ENCODE data around the gene DUSP7.
A peak's percentile ranks its signal among the peaks of the same experiment; 100 is the strongest.

DUSP7 gene

DNA sequence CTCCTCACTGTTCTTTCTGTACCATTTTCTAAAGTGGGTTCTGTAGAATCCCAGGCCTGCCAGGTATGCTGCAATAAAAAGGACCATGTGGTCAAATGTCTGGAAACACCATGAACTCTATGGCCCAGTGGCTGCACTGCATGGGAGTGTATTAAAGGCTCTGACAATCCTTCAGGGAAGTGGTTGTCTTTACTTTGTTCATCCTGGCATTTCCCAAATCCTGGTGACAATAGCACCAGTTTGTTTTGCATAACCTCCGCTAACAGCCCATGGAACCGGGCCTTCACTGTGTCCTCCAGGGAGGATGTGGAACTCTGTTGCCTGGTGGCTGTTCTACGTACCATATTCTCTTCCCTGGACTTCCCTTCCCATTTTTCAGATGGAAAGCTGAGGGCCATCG is 11.2 kb upstream of the DUSP7 start:
- Histone ChIP-seq H3K36me3 (ENCODE audit: insufficient read depth, low read length) (no peaks in the 10 kb centered on the region), H3K9ac (ENCODE audit: low read depth, low read length) (no peak overlapping the region), H3K4me1 (ENCODE audit: insufficient read depth, low read length) (peaks cover 9% of the 10 kb centered on the region; the same call in 1 of the 2 replicates), H3K9me3 (ENCODE audit: control insufficient read depth, insufficient read depth, low read length) (no peaks in the 10 kb centered on the region)

DNA sequence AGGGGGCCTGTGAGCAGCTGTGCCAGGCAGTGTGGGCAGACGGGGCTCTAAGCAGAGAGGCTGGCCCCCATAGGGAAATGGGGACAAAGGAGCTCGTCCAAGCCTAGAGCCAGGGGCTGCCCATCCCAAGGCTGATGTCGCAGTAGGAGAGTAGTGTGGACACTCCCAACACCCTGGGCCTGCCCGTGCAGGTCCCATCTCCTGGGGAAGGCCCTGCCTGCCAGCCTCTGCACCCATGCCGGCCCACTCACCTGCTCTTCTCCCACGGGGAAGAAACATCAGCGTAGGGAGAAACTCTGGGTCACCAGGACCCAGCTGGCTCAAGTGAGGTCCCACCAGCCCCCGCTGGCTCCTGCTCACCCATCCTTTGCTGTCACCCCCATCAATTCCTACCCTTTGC is 10.7 kb upstream of the DUSP7 start:
- no peaks in the 10 kb centered on the region for H3K36me3 ChIP-seq (ENCODE audit: insufficient read depth, low read length)
- no peaks in the 10 kb centered on the region for H3K9me3 ChIP-seq (ENCODE audit: control insufficient read depth, insufficient read depth, low read length)
- peaks cover 9% of the 10 kb centered on the region; the same call in 1 of the 2 replicates for H3K4me1 ChIP-seq (ENCODE audit: insufficient read depth, low read length)
- H3K9ac ChIP-seq (ENCODE audit: low read depth, low read length) = no peak overlapping the region

DNA sequence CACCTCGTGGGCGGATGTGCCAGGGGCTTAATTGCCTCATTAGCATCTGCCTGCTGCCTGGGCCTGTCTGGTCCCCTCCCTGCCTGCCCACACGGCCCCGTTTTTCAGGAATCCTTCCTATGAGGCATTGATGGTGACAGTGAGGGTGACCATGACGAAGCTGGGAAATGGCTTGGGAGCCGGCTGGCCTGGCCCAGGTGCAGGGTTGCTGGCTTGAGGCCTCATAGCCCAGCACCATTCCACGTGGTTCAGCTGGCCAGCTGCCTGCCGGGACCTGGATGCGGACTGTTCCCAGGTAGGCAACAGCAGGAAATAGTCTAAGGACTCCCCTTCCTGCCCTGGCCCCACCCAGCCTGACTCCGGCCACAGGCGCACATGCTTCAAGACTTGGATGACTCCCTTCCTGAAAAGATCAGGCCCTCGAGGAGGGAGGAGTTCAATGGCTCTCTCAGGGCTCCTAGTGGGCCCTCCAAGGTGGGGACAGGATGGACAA is 8.9 kb upstream of the DUSP7 start:
- Histone ChIP-seq H3K9me3 (ENCODE audit: control insufficient read depth, insufficient read depth, low read length) (no peaks in the 10 kb centered on the region), H3K4me1 (ENCODE audit: insufficient read depth, low read length) (peaks cover 9% of the 10 kb centered on the region; the same call in 1 of the 2 replicates), H3K36me3 (ENCODE audit: insufficient read depth, low read length) (no peaks in the 10 kb centered on the region), H3K9ac (ENCODE audit: low read depth, low read length) (no peak overlapping the region)

DNA sequence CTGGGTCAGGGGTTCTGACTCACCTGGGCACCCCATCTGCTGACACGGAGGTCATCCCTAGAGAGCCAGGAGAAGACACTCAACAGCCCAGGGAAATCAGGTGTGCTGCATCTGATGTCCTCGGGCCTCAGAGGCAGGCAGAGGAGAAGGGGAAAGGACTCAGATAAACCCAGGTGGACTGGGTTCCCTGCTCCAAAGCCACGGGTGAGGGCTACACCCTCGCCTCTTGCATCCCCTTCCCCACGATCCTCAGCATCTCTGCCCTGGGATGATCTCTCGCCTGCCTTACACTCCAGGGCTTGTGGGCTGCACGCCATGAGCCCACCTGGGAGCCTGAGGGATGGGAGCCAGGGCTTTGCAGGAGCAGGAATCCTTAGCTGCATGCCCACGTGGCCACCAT is 8.2 kb upstream of the DUSP7 start:
- H3K9ac ChIP-seq (ENCODE audit: low read depth, low read length) = no peak overlapping the region
- H3K9me3 ChIP-seq (ENCODE audit: control insufficient read depth, insufficient read depth, low read length) = no peaks in the 10 kb centered on the region

DNA sequence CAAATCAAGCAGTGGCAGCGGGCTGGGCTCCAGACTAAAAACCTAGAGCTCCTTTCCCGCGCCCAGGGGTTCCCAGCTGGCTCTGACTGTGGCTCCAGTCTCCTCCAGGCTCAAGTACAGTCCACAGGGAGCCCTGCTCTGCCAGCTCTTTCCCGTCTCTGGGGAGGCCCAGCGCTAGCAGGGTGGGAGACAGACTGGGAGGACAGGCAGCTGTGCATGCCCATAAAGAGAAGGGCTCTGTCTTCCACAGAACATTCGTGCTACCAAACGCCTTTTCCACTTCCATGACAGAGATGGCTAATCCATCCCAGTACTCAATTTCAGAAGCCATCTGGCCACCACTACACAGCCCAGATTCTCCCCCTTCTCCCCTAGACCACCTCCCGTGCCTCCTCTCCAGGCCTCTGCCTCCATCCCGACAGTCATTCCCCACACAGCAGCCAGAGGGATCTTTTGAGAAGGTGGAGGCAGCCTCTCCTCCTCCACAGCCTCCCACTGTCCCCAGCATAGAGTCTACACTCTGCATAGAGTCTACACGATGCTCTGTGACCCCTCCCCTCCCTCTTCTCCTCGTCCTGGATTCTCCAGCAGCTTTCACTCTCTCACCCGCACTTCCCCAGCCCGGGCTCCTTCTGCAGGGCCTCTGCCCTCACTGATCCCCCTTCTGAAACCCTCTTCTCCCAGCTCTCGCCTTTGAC is 6.8 kb upstream of the DUSP7 start:
- H3K9ac ChIP-seq (ENCODE audit: low read depth, low read length) = no peak overlapping the region
- H3K4me1 ChIP-seq (ENCODE audit: insufficient read depth, low read length) = peaks cover 7% of the 10 kb centered on the region; the same call in 1 of the 2 replicates
- H3K36me3 ChIP-seq (ENCODE audit: insufficient read depth, low read length) = no peaks in the 10 kb centered on the region
- no peaks in the 10 kb centered on the region for H3K9me3 ChIP-seq (ENCODE audit: control insufficient read depth, insufficient read depth, low read length)

More for the DNA sequence above, 8.2 kb upstream of the DUSP7 start:
- Histone ChIP-seq H3K4me1 (ENCODE audit: insufficient read depth, low read length) (peaks cover 9% of the 10 kb centered on the region; the same call in 1 of the 2 replicates), H3K36me3 (ENCODE audit: insufficient read depth, low read length) (no peaks in the 10 kb centered on the region)

DNA sequence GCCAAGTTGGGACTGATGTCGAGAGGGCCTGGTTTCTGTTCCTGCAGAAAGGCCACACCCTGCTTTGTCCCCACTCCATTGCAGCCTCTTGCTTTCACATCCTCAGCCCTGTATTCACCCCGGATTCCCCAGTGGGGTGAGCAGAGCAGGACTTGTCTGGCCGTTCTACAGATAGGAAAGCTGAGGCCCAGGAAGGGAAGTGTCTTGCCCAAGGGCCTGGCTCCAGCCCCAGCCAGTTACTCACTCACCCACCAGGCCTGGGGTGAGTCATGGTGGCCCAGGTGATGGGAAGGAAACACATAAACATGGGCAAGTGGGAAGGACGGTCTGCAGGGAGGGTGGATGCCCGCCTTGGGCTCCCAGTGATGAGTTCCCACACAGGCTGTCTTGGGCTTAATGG is 6.1 kb upstream of the DUSP7 start:
- Histone ChIP-seq H3K36me3 (ENCODE audit: insufficient read depth, low read length) (no peaks in the 10 kb centered on the region), H3K9ac (ENCODE audit: low read depth, low read length) (no peak overlapping the region), H3K9me3 (ENCODE audit: control insufficient read depth, insufficient read depth, low read length) (no peaks in the 10 kb centered on the region), H3K4me1 (ENCODE audit: insufficient read depth, low read length) (peaks cover 3% of the 10 kb centered on the region; the same call in 1 of the 2 replicates)

DNA sequence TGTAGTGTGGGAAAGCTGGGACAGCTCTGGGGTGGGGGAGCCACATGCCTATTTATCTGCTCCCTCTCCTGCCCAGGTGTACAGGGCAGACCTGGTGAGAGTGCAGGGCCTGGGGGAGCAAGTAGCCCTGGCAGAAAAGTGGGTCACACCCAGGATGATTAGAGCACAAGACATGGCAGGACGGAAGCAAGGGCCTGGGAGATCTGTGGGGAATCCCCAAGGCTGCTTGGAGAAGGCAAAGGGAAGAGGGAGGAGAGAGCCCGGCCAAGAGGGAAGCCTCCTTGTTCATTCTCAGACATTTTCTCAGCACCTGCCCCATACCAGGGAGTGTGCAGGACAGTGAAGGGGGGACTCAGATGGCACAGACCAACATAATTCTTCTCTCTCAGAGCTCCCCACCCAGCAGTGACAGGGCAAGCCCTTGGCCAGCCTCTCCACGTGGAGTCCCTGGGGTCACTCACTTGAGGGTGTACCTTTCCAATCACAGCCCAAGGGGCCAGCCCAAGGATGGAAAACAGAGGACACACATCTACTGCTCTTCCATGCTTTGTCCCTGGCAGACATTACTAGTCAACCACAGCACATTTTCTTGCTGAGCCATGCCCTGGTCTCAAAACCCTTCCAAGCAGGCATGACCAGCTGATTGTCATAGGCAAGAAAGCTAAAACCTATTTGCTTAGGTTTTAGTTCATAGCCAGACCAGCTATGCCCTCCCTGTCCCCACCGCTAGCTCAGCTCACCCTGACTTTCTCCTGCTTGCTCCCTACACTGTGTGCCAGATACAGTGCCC is 4.9 kb upstream of the DUSP7 start:
- Histone ChIP-seq H3K4me1 (ENCODE audit: insufficient read depth, low read length) (peaks cover 3% of the 10 kb centered on the region; the same call in 1 of the 2 replicates), H3K9ac (ENCODE audit: low read depth, low read length) (no peak overlapping the region)

DNA sequence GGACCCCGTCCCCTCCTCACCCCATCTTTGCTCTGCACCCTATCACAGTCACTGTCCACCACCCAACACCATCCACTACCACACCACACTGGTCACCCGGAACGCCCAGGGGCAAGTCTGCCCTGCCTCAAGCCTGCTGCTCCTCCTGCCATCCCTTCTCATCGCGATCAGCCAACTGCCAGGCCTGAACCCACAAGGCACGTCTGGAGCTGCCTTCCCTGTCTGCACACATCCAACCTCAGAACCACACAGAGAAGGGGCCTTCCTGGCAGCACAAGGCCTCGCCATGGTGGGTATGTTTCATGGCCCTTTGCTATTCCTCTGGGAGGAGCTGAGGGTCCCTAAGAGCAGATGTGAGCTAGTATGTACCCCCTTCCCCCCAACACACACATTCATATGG is 3.4 kb upstream of the DUSP7 start:
- Histone ChIP-seq H3K9me3 (ENCODE audit: control insufficient read depth, insufficient read depth, low read length) (no peaks in the 10 kb centered on the region), H3K9ac (ENCODE audit: low read depth, low read length) (no peak overlapping the region), H3K36me3 (ENCODE audit: insufficient read depth, low read length) (no peaks in the 10 kb centered on the region), H3K4me1 (ENCODE audit: insufficient read depth, low read length) (peaks cover 3% of the 10 kb centered on the region; the same call in 1 of the 2 replicates)

More for the DNA sequence above, 4.9 kb upstream of the DUSP7 start:
- H3K36me3 ChIP-seq (ENCODE audit: insufficient read depth, low read length) = no peaks in the 10 kb centered on the region
- no peaks in the 10 kb centered on the region for H3K9me3 ChIP-seq (ENCODE audit: control insufficient read depth, insufficient read depth, low read length)

DNA sequence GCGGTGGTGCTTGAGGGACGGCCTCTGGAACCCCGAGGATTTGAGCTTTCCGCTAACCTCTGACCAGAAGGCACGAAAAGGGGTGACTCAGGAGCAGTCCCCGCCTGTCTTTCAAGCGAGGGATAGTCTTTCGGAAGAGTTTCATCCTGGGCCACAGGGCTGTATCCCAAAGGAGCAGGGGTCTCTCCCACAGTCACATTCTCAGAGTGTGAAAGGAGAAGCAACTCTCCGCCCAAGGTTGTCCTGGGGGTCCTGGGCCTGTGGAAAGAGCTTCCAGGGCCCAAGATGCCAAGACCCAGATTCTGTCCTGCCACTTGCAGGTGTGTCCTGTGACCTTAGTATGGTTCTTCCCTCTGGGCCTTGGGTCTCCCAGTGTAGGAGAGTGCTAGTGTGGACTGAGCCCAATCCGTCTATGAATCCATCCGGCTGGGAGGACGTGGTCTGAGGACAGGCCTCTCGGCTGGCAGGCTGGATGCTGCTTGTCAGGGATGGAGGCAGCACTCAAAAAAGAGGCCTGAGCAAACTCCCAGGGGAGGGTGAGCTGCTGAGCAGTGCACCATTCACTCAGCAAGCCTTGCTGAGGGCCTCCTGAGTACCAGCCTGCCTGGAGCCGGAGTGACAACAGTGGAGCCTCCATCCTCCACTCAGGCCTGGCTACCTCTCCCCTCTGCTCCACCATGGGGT is 1.6 kb upstream of the DUSP7 start:
- Histone ChIP-seq H3K9ac (ENCODE audit: low read depth, low read length) (peak overlapping the region; percentile 43), H3K4me1 (ENCODE audit: insufficient read depth, low read length) (peaks cover 8% of the 10 kb centered on the region), H3K9me3 (ENCODE audit: control insufficient read depth, insufficient read depth, low read length) (no peaks in the 10 kb centered on the region), H3K36me3 (ENCODE audit: insufficient read depth, low read length) (no peaks in the 10 kb centered on the region)

DNA sequence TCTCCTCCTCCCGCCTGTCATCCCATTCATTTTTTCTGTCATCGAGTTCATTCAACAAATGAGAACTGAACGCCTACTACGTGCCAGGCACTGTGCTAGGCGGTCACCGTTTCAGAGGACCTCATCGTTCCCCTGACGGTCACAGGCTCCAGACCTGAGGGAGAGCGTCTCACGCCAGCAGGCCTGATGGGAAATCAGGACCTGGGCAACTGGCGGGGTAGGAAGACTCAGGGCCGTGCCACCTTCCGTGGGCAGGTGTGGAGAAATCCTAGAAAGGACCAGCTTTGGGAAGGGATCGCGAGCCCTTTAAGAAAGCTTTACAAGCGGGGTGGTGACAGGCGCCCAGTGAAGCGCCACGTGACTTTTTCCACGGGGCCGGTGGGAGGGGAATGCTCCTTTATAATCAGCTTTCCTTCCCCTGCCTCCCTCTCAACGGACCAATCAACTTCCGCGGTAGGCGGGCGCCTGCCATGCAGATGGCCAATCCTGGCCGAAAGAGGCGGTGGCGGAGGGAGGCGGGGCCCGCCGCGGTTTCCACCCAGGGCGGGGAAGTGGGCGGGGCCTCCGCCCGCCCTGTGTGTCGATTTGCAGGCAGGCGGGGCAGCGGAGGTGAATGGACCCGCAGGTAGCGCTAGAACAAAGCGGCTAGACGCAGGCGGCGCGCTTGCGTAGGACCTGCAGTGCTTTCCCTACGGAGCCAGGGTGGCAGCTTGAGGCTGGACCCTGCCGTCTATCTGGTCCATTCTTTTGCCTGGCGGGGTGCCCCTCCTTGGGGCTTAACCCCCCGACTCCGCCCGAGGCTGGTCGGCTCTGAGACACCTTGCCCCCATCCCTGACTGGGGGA is 819 bp upstream of the DUSP7 start:
- H3K36me3 ChIP-seq (ENCODE audit: insufficient read depth, low read length) = no peaks in the 10 kb centered on the region
- peak overlapping the region; percentile 66 for H3K9ac ChIP-seq (ENCODE audit: low read depth, low read length)
- no peaks in the 10 kb centered on the region for H3K9me3 ChIP-seq (ENCODE audit: control insufficient read depth, insufficient read depth, low read length)
- H3K4me1 ChIP-seq (ENCODE audit: insufficient read depth, low read length) = peaks cover 14% of the 10 kb centered on the region

DNA sequence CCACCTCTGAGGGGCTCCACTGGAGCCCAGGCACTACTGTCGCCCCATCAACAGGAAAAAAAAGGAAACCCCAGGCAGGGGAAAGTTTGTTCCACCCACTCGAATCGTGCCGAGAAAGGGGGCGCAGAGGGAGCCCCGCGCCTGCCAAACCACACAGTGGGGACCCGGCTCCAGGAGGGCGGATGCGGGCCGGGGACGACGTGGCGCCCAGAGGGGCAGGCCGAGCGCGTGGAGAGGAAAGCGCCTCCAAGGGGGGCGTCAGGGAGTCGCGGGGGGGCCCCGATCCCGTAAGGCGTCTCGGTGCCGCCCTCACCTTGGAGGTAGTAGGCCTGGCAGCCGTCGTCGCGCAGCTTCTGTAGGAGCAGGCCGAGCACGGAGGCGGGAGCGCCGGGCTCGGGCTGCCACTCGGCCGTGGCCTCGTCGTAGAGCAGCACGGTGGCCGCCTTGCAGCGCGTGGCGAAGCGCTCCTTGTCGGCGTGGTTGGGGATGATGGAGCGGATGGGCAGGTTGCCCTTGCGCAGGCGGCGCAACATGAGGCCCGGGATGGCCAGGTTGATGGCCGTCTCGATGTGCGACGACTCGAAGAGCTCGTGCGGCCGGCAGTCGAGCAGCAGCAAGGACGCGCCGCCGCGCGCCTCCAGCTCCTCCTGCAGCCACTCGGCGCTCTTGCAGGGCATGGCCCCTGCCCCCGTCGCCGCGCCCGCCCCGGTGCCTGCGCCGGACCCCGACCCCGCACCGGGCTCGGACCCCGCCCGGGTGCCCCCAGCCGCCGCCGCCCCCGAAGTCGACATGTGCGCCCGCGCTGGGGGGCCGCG is 627 bp downstream of the DUSP7 start:
- Histone ChIP-seq H3K9me3 (ENCODE audit: control insufficient read depth, insufficient read depth, low read length) (no peaks in the 10 kb centered on the region), H3K4me1 (ENCODE audit: insufficient read depth, low read length) (peaks cover 16% of the 10 kb centered on the region), H3K9ac (ENCODE audit: low read depth, low read length) (peak overlapping the region; percentile 86), H3K36me3 (ENCODE audit: insufficient read depth, low read length) (peaks cover under 1% of the 10 kb centered on the region; the same call in 1 of the 2 replicates)

DNA sequence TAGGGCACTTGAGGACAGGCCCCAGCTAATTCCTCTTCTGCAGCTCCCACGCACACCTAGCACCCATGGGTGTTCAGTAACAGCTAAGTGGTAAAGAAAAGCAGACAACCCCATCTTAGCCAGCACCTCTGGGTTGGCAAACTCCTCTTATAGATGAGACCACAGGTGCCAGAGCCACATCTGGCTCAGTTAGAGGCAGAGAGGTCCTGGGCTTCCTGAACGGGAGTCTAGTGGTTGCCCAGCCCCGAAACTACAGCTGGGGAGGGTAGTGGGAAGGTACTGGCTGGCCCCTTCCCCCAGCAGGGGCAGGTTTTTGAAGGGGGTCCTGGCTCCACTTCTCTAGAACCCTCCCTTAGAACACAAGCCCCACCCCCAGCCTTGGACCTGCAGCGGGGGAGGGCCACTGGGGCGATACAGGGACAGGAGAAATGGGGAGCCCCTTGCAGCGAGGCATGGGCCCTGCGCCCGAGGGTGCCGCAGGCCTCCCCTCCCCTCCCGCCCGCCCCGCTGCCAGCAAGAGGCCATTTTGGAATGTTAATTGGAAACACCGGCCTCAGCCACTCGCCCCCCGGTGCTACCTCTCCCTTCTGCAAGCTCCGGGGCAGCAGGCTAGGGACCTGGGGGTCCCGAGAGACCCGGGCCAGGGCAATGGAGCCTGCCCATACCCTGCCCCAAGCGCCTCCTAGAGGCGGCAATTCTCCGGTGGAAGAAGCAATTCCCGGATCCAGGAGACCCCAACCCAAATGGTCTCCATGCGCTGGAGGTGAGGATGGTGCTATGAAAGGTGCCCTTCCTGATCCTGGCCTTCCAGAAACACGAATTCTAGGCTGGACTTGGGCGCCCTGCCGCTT is 1.5 kb downstream of the DUSP7 start:
- H3K9ac ChIP-seq (ENCODE audit: low read depth, low read length) = peak overlapping the region; percentile 86
- H3K9me3 ChIP-seq (ENCODE audit: control insufficient read depth, insufficient read depth, low read length) = no peaks in the 10 kb centered on the region
- H3K4me1 ChIP-seq (ENCODE audit: insufficient read depth, low read length) = peaks cover 16% of the 10 kb centered on the region
- peaks cover 7% of the 10 kb centered on the region for H3K36me3 ChIP-seq (ENCODE audit: insufficient read depth, low read length)

Measured in ES-I3 (cell line).